Right lobe of liver (tissue), 6 donors: ENCODE measurements around the gene RBMS3. TPM values are rescaled to one million over a fixed set of nuclear protein-coding genes. Genes with fewer than 3 reads are reported as not detected.

Source experiments
- ATAC-seq, 4 donors: fragments of 200-7000 bp; cut with Tn5 transposase; one replicate each; pipeline ENCODE4 v1.9.1; 2020; ENCODE audit warnings: mild to moderate bottlenecking in 4 of 4, moderate library complexity in 4 of 4
- DNase-seq, 3 donors: peaks; one replicate each; pipeline ENCODE4 v3.0.0-alpha.2; 2020
- H3K27ac ChIP-seq, 3 donors: fragments of 200-600 bp; one replicate each; pipeline ENCODE4 v1.8.0; 2022
- H3K27me3 ChIP-seq, 2 donors: fragments of 200-600 bp; one replicate each; pipeline ENCODE4 v1.8.0; 2022
- H3K36me3 ChIP-seq, 4 donors: fragments of 200-600 bp; sonication (generic) in 1 of 4; one replicate each; pipeline versions ENCODE4 v1.5.1 to v1.8.0; 2017 to 2022; ENCODE audit warnings: control low read depth in 1 of 4
- H3K4me1 ChIP-seq, 4 donors: fragments of 200-600 bp; sonication (generic) in 1 of 4; one replicate each; pipeline versions ENCODE4 v1.5.1 to v1.8.0; 2017 to 2022; ENCODE audit warnings: control low read depth in 1 of 4
- H3K4me3 ChIP-seq, 3 donors: fragments of 200-600 bp; one replicate each; pipeline ENCODE4 v1.8.0; 2022
- H3K9me3 ChIP-seq, 4 donors: fragments of 200-600 bp; sonication (generic) in 1 of 4; one replicate each; pipeline versions ENCODE4 v1.5.1 to v1.8.0; 2017 to 2022; ENCODE audit warnings: control low read depth in 1 of 4
- POLR2A ChIP-seq: fragments of 450-650 bp; IDR thresholded peaks from one replicate; pipeline ENCODE4 v1.6.1; 2017; ENCODE audit warnings: antibody characterized with exemption, mild to moderate bottlenecking
- WGBS: methylation state at CpG from one replicate; pipeline ENCODE4 v1.1.6; 2018; ENCODE audit warnings: low coverage, low lambda C conversion rate; ENCODE audit not compliant: insufficient coverage; ENCODE audit errors: missing lambda C conversion rate; 5-methylcytosine and 5-hydroxymethylcytosine counted together
- intact Hi-C, 2 donors: fragments of 100-400 bp; cut with DNase I; formaldehyde crosslinking; loops; one replicate each; pipeline versions ENCODE4 v1.11.2 to v1.14.1; 2022
- total RNA-seq, 6 experiments: library from RNA; depleted of rRNA in 2 of 6; stranded (reverse); fragments of >200 nt in 2 of 6; fragmentation: NEBNext Ultra II Directional in 3 of 6; extraction: Animal tissue kit (Norgen Biotek cat#: 25700) in 3 of 6; gene quantifications; one replicate each; pipeline versions ENCODE4 v1.1.0 to v1.2.4, GENCODE V29; 2016 to 2023
- TF ChIP-seq, protein P1 (sequence below), 4 donors: fragments of 200-600 bp in 3 of 4; fragments of 450-650 bp in 1 of 4; IDR thresholded peaks; one replicate each; pipeline versions ENCODE4 v1.5.1 to v1.8.0; 2016 to 2022; ENCODE audit warnings: antibody characterized with exemption in 4 of 4, mild to moderate bottlenecking in 2 of 4
- donor health status: DM: no; HTN: yes; CAD: no.
- donor health status: DM: no; HTN: no; CAD: no.
- donor health status: DM: no; HTN: no; CAD: no.
- donor health status: DM: no; HTN: yes; CAD: no.
- donor health status: DM: no; HTN: yes; CAD: no.

Gene RBMS3
- total RNA-seq, 6 experiments from 2014 or later: 6.3 to 11.5 (median 8.3) TPM

DNA sequence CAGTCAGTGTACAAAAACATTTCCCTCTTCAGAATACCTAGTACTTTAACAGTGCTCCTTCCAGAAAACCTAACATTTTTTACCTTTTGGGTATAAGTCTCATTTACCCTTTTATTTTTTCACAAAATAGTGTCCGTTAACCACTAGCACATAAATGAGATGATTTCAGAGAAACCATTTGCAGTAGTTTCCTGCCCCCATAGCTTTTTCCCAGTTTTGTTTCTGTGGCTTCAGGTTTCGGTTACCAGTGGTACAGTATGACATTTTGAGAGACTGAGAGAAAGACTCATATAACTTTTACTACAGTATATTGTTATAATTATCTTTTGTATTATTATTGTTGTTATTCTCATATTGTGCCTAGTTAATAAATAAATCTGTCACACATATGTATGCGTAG lies 6.2 kb upstream of the RBMS3 start:
- 65% methylated on average over 3 of the region's 3 CpGs for WGBS

DNA sequence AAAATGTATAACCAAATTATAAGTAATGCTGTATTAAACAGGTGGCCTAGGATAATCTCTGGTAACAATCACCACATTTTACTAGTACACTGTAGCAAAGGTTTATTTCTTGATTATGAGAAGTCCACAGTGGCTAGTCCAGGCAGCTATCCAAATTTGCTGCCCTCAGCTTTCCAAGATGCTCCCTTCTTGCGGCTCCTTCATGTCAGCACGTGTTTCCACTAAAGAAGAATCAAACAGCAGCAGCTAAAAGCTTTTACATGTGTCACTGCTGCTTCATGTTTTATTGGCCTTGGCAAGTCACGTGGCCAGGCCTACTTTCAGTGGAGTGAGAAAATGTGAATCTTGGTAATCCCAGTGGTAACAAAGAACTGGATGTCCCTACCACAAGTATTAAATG lies 5.6 kb upstream of the RBMS3 start:
- H3K9me3 ChIP-seq: no peaks in the 10 kb centered on the region
- ATAC-seq (no peak), DNase-seq (no peak)
- H3K27me3 ChIP-seq: no peaks in the 10 kb centered on the region
- H3K4me1 ChIP-seq: peaks cover 0 to 7% (median 3%) of the 10 kb centered on the region in 4 donors
- 78% methylated on average over 3 of the region's 3 CpGs for WGBS
- intact Hi-C loops: no loop called here
- TF ChIP-seq, protein P1, sequence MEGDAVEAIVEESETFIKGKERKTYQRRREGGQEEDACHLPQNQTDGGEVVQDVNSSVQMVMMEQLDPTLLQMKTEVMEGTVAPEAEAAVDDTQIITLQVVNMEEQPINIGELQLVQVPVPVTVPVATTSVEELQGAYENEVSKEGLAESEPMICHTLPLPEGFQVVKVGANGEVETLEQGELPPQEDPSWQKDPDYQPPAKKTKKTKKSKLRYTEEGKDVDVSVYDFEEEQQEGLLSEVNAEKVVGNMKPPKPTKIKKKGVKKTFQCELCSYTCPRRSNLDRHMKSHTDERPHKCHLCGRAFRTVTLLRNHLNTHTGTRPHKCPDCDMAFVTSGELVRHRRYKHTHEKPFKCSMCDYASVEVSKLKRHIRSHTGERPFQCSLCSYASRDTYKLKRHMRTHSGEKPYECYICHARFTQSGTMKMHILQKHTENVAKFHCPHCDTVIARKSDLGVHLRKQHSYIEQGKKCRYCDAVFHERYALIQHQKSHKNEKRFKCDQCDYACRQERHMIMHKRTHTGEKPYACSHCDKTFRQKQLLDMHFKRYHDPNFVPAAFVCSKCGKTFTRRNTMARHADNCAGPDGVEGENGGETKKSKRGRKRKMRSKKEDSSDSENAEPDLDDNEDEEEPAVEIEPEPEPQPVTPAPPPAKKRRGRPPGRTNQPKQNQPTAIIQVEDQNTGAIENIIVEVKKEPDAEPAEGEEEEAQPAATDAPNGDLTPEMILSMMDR (IDR thresholded peaks at IDR 0.05): no peak
- TF ChIP-seq POLR2A: no peak
- H3K27ac ChIP-seq: no peak overlapping the region
- no peak overlapping the region for H3K4me3 ChIP-seq
- no peaks in the 10 kb centered on the region for H3K36me3 ChIP-seq

More for the DNA sequence above, 6.2 kb upstream of the RBMS3 start:
- DNase-seq (no peak), ATAC-seq (no peak)
- Histone ChIP-seq H3K27me3 (no peaks in the 10 kb centered on the region), H3K4me1 (peaks cover 0 to 7% (median 3%) of the 10 kb centered on the region in 4 donors), H3K9me3 (no peaks in the 10 kb centered on the region), H3K36me3 (no peaks in the 10 kb centered on the region), H3K27ac (no peak overlapping the region), H3K4me3 (no peak overlapping the region)
- intact Hi-C loops: no loop called here
- TF ChIP-seq, protein P1 (IDR thresholded peaks at IDR 0.05): no peak
- TF ChIP-seq POLR2A: no peak

DNA sequence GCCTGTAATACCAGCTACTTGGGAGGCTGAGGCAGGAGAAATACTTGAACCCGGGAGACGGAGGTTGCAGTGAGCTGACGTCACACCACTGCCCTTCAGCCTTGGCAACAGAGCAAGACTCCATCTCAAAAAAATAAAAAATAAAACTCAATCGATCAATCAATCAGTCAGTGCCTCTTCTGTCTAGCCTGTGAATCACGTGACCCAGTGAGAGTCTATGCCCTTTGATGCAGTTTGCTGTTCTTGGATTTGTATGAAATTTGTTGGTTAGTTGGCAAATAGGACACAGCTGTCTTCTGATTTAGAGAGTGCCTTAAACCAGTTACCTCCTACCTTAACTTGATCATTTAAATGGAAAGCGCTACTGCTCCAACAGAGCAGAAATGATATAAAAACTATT lies 3.6 kb upstream of the RBMS3 start:
- Histone ChIP-seq H3K36me3 (no peaks in the 10 kb centered on the region), H3K27me3 (peaks cover 0 to 3% of the 10 kb centered on the region in 2 donors), H3K9me3 (no peaks in the 10 kb centered on the region), H3K27ac (no peak overlapping the region), H3K4me1 (no peaks in the 10 kb centered on the region), H3K4me3 (no peak overlapping the region)
- TF ChIP-seq POLR2A: no peak
- TF ChIP-seq, protein P1 (IDR thresholded peaks at IDR 0.05): no peak
- no peak for ATAC-seq
- WGBS: 95% methylated on average over 6 of the region's 6 CpGs
- no peak for DNase-seq
- intact Hi-C loops: no loop called here

DNA sequence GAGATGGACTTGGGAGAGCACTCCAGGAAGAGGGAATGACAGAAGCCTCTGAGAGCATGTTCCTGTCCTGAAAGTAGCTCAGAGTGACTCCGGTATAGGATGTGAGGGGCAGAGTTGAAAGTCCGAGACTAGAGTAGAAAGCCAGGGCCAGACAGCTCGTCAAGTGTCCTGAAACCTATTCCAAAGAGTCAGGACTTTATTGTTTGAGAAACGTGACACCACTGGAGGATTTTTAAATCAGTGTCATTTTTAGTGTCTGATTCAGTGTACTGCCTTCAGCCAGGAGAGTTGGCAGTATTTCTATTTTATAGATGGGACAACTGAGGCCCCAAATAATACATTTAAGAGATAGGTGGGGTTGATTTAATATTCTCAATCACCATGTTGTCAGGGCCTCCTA lies 1.6 kb upstream of the RBMS3 start:
- no peak for ATAC-seq
- Histone ChIP-seq H3K27me3 (peaks cover 0 to 3% of the 10 kb centered on the region in 2 donors), H3K36me3 (no peaks in the 10 kb centered on the region), H3K27ac (no peak overlapping the region), H3K4me3 (no peak overlapping the region), H3K4me1 (no peaks in the 10 kb centered on the region), H3K9me3 (no peaks in the 10 kb centered on the region)
- 49% methylated on average over 4 of the region's 4 CpGs for WGBS
- TF ChIP-seq POLR2A: no peak
- TF ChIP-seq, protein P1 (IDR thresholded peaks at IDR 0.05): no peak
- intact Hi-C loops: no loop called here
- no peak for DNase-seq

DNA sequence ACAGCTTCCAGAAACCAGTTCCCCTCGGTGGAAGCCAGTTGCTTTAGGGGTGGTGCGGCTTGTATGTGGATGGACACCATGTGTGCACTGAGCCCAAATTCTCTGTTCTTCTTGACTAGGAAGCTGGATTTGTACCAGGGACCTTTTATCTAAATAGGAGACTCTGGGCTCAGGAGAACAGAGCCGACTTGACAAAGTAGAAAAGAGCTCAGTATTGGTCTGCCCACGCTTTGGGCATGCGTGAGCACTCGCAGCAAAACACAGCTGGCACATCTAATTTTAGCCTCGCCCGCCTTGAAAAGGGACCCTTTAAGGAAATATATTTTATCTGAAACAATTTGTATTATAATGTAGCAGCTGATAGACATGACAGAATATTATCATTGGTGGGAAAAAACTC lies 1.1 kb upstream of the RBMS3 start:
- DNase-seq: no peak
- H3K4me1 ChIP-seq: no peaks in the 10 kb centered on the region
- no peaks in the 10 kb centered on the region for H3K36me3 ChIP-seq
- 60% methylated on average over 8 of the region's 8 CpGs for WGBS
- peak overlapping the region in 1 of 3 donors; percentile 46 for H3K4me3 ChIP-seq
- H3K9me3 ChIP-seq: no peaks in the 10 kb centered on the region
- ATAC-seq: no peak
- intact Hi-C loops: no loop called here
- H3K27ac ChIP-seq: no peak overlapping the region
- peaks cover 0 to 3% of the 10 kb centered on the region in 2 donors for H3K27me3 ChIP-seq
- TF ChIP-seq, protein P1 (IDR thresholded peaks at IDR 0.05): no peak
- no peak for TF ChIP-seq POLR2A
